Stomach (tissue), 4 donors: Measurements from ENCODE around the gene PRKRIP1.

Source experiments
- CTCF ChIP-seq, 7 experiments: fragments of 450-650 bp in 4 of 7; fragments of 200-600 bp in 3 of 7; sonication (generic) in 3 of 7; IDR thresholded peaks; one replicate each; pipeline ENCODE4 v1.5.1; 2016 to 2019; ENCODE audit warnings: antibody characterized with exemption in 7 of 7, control low read depth in 2 of 7, mild to moderate bottlenecking in 1 of 7
- EP300 ChIP-seq: sonication (generic); formaldehyde crosslinking; IDR thresholded peaks from one replicate; pipeline ENCODE4 v1.6.1; 2017; ENCODE audit warnings: antibody characterized with exemption

GRCh38 chr7:102434039-102434486, 37.9 kb downstream of the PRKRIP1 start:
- TF ChIP-seq CTCF (IDR thresholded peaks at IDR 0.05) (no peak), EP300 (no peak)
